Measurements from ENCODE around the gene NUF2.

DNA sequence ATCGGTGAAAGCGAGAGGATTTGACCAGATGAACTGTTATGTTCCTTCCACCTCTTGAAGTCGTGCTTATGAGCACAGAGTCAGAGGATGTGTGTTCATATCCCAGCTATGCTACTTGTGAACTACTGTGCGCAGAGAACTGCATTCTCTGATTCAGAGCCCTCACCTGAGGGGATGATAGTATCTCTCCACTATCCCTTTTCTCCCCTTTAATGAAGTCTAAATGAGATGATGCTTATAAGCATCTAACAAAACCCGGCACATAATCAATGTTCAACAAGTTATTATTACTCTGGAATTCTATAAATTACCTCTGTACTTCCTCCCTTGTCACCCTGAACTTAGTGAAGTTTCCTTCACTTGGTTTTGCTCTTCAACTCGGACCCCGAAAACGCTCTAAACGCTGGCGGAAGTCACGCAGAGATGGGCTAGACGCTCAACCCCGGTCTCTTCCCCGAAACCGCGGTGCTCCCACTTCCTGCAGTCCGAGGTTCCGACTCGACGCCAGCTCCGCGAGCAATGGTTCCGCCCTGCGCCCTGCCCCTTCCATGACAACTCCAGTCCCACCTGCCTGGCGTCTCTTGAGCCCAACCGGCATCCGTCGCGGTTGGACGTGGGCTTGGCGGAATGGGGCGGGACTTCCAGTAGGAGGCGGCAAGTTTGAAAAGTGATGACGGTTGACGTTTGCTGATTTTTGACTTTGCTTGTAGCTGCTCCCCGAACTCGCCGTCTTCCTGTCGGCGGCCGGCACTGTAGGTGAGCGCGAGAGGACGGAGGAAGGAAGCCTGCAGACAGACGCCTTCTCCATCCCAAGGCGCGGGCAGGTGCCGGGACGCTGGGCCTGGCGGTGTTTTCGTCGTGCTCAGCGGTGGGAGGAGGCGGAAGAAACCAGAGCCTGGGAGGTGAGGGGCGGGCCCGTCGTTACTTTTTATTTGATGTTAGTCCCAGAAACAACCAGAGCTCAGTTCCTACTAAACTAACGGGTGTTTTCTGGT is at the start of gene NUF2:
- TF ChIP-seq, protein P1, sequence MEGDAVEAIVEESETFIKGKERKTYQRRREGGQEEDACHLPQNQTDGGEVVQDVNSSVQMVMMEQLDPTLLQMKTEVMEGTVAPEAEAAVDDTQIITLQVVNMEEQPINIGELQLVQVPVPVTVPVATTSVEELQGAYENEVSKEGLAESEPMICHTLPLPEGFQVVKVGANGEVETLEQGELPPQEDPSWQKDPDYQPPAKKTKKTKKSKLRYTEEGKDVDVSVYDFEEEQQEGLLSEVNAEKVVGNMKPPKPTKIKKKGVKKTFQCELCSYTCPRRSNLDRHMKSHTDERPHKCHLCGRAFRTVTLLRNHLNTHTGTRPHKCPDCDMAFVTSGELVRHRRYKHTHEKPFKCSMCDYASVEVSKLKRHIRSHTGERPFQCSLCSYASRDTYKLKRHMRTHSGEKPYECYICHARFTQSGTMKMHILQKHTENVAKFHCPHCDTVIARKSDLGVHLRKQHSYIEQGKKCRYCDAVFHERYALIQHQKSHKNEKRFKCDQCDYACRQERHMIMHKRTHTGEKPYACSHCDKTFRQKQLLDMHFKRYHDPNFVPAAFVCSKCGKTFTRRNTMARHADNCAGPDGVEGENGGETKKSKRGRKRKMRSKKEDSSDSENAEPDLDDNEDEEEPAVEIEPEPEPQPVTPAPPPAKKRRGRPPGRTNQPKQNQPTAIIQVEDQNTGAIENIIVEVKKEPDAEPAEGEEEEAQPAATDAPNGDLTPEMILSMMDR (conservative IDR thresholded peaks at IDR 0.05; ENCODE audit: low read length): no peak
- no peak for TF ChIP-seq EZH2phosphoT487 (IDR thresholded peaks at IDR 0.05; ENCODE audit: borderline replicate concordance, low read depth, low read length)

All from OCI-LY7 (cell line).